Cardiac fibroblast (primary cell): ENCODE data around the gene MYH14.

Experiments
- DNase-seq, 2 donors: peaks; one replicate each; pipeline versions ENCODE4 v3.0.0 to v3.0.0-alpha.2; 2010; ENCODE audit warnings: low read depth in 2 of 2
- H3K4me3 ChIP-seq, 2 donors: replicated peaks in 1 of 2; 1 replicate in 1 of 2; 2 replicates in 1 of 2; pipeline ENCODE4 v1.5.1; 2011; ENCODE audit warnings: low read depth in 2 of 2, low read length in 2 of 2, mild to moderate bottlenecking in 2 of 2, moderate library complexity in 1 of 2
- TF ChIP-seq, protein P1 (sequence below): IDR thresholded peaks from one replicate; pipeline ENCODE4 v1.5.1; 2011; ENCODE audit warnings: low read depth, mild to moderate bottlenecking, low read length, inconsistent platforms

The MYH14 gene

DNA sequence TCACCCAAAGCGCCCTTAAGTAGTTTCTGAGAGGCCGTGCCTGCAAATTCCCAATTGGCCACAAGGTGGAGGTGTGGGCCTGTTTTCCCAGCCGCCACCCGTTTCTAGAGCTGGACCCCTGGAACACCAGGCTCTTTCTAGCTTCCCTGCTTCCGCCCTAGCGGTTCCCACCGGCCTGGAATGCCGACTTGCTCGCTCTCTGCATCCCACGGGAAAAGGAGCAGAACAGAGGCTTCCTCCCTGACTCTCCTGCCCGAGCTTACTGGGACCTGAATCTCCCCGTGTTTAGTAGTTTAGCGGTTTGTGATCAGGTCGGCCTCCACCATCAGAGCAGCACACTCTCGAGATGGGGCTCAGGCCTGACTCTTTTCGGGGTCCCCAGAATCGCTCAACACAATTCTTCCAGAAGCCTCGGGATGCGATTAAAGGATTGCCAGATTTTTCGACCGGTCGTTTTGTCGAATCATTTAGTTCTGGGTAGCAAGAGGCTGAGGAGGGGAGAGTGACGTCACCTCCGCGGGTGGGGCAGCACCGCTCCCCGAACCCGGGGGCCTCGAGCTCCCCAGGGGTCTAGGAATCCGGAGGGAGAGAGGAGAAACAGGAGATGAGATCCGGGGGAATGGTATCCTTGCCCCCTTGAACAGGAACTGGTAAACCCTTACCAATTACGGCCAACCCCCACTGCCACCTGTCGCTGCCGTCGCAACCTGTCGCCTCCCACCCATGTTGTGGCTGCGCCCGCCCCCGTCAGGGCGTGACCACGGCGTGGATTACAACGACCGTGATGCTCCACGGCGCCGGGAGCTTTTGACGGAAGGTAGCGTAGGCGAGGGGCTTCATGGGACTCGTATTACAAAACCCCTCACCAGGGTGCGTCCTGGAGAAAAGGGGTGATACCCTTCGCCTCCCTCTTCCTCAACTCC lies 154.0 kb downstream of the MYH14 start:
- TF ChIP-seq, protein P1, sequence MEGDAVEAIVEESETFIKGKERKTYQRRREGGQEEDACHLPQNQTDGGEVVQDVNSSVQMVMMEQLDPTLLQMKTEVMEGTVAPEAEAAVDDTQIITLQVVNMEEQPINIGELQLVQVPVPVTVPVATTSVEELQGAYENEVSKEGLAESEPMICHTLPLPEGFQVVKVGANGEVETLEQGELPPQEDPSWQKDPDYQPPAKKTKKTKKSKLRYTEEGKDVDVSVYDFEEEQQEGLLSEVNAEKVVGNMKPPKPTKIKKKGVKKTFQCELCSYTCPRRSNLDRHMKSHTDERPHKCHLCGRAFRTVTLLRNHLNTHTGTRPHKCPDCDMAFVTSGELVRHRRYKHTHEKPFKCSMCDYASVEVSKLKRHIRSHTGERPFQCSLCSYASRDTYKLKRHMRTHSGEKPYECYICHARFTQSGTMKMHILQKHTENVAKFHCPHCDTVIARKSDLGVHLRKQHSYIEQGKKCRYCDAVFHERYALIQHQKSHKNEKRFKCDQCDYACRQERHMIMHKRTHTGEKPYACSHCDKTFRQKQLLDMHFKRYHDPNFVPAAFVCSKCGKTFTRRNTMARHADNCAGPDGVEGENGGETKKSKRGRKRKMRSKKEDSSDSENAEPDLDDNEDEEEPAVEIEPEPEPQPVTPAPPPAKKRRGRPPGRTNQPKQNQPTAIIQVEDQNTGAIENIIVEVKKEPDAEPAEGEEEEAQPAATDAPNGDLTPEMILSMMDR, result peak; percentile 82
- peak; percentile 62 to 70 for DNase-seq
- H3K4me3 ChIP-seq, result peak overlapping the region; percentile 25 to 46

DNA sequence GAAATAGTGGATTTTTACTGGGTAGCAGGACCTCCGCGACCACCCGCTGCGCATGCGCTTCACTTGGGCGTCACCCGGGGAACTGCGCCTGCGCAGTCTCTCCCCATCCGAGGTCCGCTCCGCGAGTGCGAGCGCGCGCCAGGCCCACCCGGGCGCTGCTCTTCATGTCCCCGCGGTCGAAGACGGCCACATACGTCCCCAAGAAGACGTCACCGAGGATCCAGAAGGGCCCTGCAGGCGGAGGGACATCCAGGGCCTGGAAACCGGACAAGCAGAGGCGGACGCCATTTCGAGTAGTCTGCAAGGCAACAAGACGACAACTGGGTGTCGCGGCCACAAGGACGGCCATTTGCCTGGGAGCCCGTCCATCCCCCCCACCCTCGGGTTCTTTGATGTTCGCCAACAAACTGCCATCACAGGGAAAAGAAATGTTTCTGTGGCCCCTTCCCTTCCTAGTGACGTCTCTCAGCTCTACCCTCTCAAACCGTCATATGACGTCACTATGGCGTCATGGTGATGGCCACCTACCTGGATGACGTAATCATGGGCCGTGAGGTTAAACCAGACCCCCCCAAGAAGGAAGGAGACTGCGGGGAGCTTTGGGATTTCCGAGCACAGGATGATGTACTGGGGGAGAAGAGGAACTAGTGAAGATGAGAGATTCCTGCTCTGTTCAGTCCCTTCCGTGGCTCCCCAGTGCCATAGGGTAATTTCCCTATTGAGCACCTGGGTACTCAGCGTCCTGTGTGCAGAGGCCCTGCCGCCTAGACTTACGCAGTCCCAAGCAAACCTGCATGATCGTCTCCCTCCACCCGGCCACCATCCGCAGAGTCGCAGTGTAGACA lies 155.3 kb downstream of the MYH14 start:
- TF ChIP-seq, protein P1, result no peak

DNA sequence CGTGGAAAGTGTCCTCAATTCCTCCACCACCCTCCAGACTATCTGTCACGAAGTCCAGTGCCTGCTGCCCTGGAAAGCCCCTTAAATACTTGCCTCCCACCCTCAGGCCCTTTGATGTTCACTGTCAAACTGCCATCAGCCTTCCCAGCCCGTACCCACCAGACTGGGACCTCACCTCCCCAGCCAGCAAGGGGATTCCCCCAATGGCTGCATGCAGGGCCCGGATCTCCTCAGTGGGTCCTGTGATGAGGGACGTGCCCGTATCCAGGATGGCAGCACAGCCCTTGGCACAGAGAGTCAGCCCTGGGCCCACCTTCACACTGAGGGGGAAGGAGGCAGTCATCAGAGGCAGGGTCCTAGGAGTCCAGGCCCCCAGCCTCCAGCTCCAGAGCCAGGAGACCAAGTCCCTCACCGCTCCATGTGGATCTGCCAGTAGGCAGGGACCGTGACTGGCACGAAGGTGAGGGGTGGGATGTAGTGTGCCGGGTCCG lies 156.0 kb downstream of the MYH14 start:
- TF ChIP-seq, protein P1, result no peak
- no peak for DNase-seq
- no peak overlapping the region for H3K4me3 ChIP-seq

More for the DNA sequence above, 155.3 kb downstream of the MYH14 start:
- peak overlapping the region; percentile 47 to 52 for H3K4me3 ChIP-seq
- DNase-seq, result peak; percentile 50 to 61
